ENCODE measurements around the gene GFI1. TPM values are rescaled to one million over a fixed set of nuclear protein-coding genes. Genes with fewer than 3 reads are reported as not detected.

The GFI1 gene
- total and polyA plus RNA-seq, 2 of the 13 experiments (the other 11 are each of a cell fraction or from before 2014, with no cell fraction given), result 10.3 to 10.5 TPM

DNA sequence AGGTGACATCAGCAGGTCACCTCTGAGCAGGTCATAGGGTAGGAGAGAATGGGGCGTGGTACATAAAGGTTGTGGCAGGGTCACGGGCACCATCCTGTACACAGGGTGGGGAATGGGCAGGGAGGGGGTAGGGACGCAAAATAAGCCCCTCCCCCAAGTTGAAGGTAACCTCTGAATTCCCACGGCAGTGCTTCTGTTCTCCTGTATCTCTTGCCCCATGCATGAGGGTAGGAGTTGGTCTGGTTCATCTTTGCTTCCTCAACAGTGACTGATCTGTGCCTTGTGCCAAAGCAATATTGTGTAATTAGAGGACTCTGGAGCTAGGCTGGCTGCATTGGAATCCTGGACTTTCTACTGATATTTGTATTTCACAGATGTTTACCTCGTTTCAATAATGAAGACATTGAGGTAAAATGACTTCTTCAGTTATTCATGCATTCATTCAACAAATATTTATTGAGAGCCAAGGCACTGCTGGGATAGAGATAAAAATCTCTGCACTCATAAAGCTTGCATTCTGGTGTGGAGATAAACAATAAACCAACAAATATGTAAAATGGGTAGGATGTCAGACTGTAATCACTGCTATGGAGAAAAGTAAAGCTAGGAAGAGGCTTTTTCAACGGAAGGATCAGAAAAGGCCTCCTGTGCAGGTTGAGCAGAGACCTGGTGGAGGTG is 18.4 kb upstream of the GFI1 start (continued):
- TF ChIP-seq ZNF704 (CRISPR knock-in tag; IDR thresholded peaks at IDR 0.05; ENCODE audit: borderline replicate concordance) (no peak), FOXO1 (CRISPR knock-in tag; IDR thresholded peaks at IDR 0.05) (peak; percentile 48; the same call in 1 of the 2 replicates), TP53 (CRISPR knock-in tag; conservative IDR thresholded peaks at IDR 0.05) (no peak), ZNF275 (CRISPR knock-in tag; IDR thresholded peaks at IDR 0.05; ENCODE audit: borderline replicate concordance) (no peak), SIN3A (IDR thresholded peaks at IDR 0.05; ENCODE audit: borderline replicate concordance, low read depth, low read length) (0 out of 2 replicates have a peak, but pooled peaks have one; percentile 27), ZSCAN9 (CRISPR knock-in tag; IDR thresholded peaks at IDR 0.05; ENCODE audit: borderline replicate concordance) (no peak), ZBTB7A (CRISPR knock-in tag; IDR thresholded peaks at IDR 0.05) (no peak), ZNF451 (CRISPR knock-in tag; IDR thresholded peaks at IDR 0.05) (no peak), ZEB1 (IDR thresholded peaks at IDR 0.05; ENCODE audit: insufficient replicate concordance, low read depth) (no peak), CEBPG (CRISPR knock-in tag; IDR thresholded peaks at IDR 0.05) (peak; percentile 90), DZIP1 (CRISPR knock-in tag; IDR thresholded peaks at IDR 0.05) (no peak), RARG (CRISPR knock-in tag; IDR thresholded peaks at IDR 0.05; ENCODE audit: low read depth) (no peak), FOSL2 (CRISPR knock-in tag; IDR thresholded peaks at IDR 0.05) (peak; percentile 50; the same call in 1 of the 2 replicates), REL (CRISPR knock-in tag; conservative IDR thresholded peaks at IDR 0.05) (no peak), SMAD9 (CRISPR knock-in tag; IDR thresholded peaks at IDR 0.05) (no peak), ZNF773 (CRISPR knock-in tag; IDR thresholded peaks at IDR 0.05; ENCODE audit: borderline replicate concordance) (no peak), ZNF652 (CRISPR knock-in tag; IDR thresholded peaks at IDR 0.05; ENCODE audit: borderline replicate concordance, low read depth) (no peak), ZNF616 (CRISPR knock-in tag; IDR thresholded peaks at IDR 0.05; ENCODE audit: low read depth) (no peak), ZNF557 (CRISPR knock-in tag; IDR thresholded peaks at IDR 0.05) (no peak)
- TF ChIP-seq, protein P1, sequence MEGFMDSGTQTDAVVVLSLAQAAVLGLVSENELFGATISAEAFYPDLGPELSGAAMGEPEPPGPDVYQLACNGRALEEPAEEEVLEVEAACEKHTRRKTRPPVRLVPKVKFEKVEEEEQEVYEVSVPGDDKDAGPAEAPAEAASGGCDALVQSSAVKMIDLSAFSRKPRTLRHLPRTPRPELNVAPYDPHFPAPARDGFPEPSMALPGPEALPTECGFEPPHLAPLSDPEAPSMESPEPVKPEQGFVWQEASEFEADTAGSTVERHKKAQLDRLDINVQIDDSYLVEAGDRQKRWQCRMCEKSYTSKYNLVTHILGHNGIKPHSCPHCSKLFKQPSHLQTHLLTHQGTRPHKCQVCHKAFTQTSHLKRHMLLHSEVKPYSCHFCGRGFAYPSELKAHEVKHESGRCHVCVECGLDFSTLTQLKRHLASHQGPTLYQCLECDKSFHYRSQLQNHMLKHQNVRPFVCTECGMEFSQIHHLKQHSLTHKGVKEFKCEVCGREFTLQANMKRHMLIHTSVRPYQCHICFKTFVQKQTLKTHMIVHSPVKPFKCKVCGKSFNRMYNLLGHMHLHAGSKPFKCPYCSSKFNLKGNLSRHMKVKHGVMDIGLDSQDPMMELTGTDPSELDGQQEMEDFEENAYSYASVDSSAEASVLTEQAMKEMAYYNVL (CRISPR knock-in tag; IDR thresholded peaks at IDR 0.05; ENCODE audit: borderline replicate concordance), result peak; percentile 90; the same call in 1 of the 2 replicates

All from HepG2 (cell line).